Measurements from ENCODE around the gene PBRM1.

GRCh38 chr3:52532838-52533622 lies 152.7 kb downstream of the PBRM1 start:
- TF ChIP-seq CTCF (conservative IDR thresholded peaks at IDR 0.05), result no peak
- TF ChIP-seq EZH2 (IDR thresholded peaks at IDR 0.05; ENCODE audit: low read depth), result no peak
